BLaER1 (cell line): ENCODE results near the gene MYRFL.

Experiments
- H3K27ac ChIP-seq: shearing (Covaris generic); formaldehyde crosslinking; 2 replicates; pipeline ENCODE4 v1.8.1; 2022
- H3K27me3 ChIP-seq: shearing (Covaris generic); formaldehyde crosslinking; 2 replicates; pipeline ENCODE4 v1.8.1; 2022
- H3K36me3 ChIP-seq: shearing (Covaris generic); formaldehyde crosslinking; 2 replicates; pipeline ENCODE4 v1.8.1; 2022
- H3K4me1 ChIP-seq: shearing (Covaris generic); formaldehyde crosslinking; 2 replicates; pipeline ENCODE4 v1.8.1; 2022
- H3K4me2 ChIP-seq: shearing (Covaris generic); formaldehyde crosslinking; 2 replicates; pipeline ENCODE4 v1.8.1; 2022
- H3K4me3 ChIP-seq: shearing (Covaris generic); formaldehyde crosslinking; 2 replicates; pipeline ENCODE4 v1.8.1; 2022
- H3K9ac ChIP-seq: shearing (Covaris generic); formaldehyde crosslinking; 2 replicates; pipeline ENCODE4 v1.8.1; 2022
- H3K9me3 ChIP-seq: shearing (Covaris generic); formaldehyde crosslinking; 2 replicates; pipeline ENCODE4 v1.8.1; 2022
- H4K20me1 ChIP-seq: shearing (Covaris generic); formaldehyde crosslinking; 2 replicates; pipeline ENCODE4 v1.8.1; 2022
- Cebpa-rat ChIP-seq: shearing (Covaris generic); IDR thresholded peaks from 2 replicates; pipeline ENCODE4 v1.8.1; 2022

The MYRFL gene

GRCh38 chr12:69922999-69923398 is 98.0 kb downstream of the MYRFL start:
- peaks cover 33% of the 10 kb centered on the region for H3K4me1 ChIP-seq
- TF ChIP-seq Cebpa-rat, result no peak

DNA sequence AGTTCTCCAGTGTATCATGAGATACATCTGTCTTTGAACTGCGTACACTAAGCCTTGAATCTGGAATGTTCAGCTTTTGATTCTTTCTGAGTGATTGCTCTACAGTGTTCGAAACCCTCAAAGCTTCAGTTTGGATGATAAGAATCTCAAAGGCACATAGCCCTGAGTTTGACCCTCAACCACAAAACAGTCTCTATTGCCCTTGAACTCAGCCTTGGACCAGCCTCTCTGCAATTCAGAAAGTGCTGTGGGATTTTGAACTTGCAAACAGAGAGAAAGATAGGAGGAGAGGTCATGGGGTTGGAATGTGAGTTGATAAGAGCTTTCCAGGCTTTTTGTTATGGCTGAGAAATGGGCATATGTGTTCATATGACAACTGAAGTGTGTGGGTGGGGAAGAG is 100.3 kb downstream of the MYRFL start:
- no peak for TF ChIP-seq Cebpa-rat
- H4K20me1 ChIP-seq, result no peaks in the 10 kb centered on the region
- peak overlapping the region; percentile 64; the same call in 1 of the 2 replicates for H3K4me2 ChIP-seq

More at GRCh38 chr12:69922999-69923398, 98.0 kb downstream of the MYRFL start:
- Histone ChIP-seq H4K20me1 (no peaks in the 10 kb centered on the region), H3K4me2 (no peak overlapping the region), H3K36me3 (no peaks in the 10 kb centered on the region), H3K4me3 (no peak overlapping the region), H3K9me3 (no peaks in the 10 kb centered on the region), H3K27ac (no peak overlapping the region), H3K27me3 (no peaks in the 10 kb centered on the region), H3K9ac (no peak overlapping the region)

DNA sequence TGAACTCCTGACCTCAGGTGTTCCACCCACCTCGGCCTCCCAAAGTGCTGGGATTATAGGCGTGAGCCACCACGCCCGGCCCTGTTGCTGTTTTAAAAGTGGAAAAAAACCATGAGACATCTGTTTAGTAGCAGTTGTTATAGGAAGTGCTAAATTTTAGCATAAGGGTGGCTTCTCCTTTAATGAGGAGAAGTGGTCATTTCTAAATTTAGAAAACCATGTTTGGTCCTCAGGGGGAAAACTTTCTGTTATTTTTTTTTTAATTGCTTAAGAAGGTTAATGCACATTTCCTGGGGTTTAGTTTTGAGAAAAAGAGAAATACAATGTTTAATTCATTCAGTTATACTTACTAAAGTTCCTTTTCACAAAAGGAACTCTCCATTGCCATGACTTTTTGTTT is 102.1 kb downstream of the MYRFL start:
- Histone ChIP-seq H3K4me1 (peaks cover 59% of the 10 kb centered on the region), H3K27ac (peak overlapping the region; percentile 78), H3K9ac (peak overlapping the region; percentile 31; the same call in 1 of the 2 replicates), H3K4me2 (peak overlapping the region; percentile 64), H3K9me3 (no peaks in the 10 kb centered on the region), H3K36me3 (no peaks in the 10 kb centered on the region), H4K20me1 (no peaks in the 10 kb centered on the region), H3K4me3 (0 out of 2 replicates have a peak overlapping the region, but pooled peaks have one; percentile 12), H3K27me3 (no peaks in the 10 kb centered on the region)
- no peak for TF ChIP-seq Cebpa-rat

More for the DNA sequence above, 100.3 kb downstream of the MYRFL start:
- Histone ChIP-seq H3K4me1 (peaks cover 56% of the 10 kb centered on the region), H3K9me3 (no peaks in the 10 kb centered on the region), H3K36me3 (no peaks in the 10 kb centered on the region), H3K27me3 (no peaks in the 10 kb centered on the region), H3K9ac (no peak overlapping the region), H3K4me3 (no peak overlapping the region), H3K27ac (peak overlapping the region; percentile 40; the same call in 1 of the 2 replicates)

DNA sequence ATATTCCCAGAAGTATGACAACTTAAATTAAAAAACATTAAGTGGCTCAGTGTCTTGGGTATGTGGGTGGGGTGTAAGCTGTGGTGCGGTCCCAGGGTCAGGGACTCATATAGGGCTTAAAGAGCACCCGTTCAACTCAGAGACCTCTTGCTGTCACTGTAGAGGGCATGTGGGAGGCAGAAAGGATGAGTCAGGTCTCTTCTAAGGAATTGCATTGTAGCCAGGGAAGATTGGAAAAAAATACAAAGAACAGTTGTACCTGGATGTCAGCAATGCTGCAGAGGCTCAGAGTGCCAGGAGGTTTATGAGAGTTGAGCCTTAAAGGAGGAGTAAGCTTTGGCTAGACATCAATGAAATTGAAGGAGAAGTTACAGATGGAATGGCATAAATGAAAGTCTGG is 104.1 kb downstream of the MYRFL start:
- Histone ChIP-seq H3K4me1 (peaks cover 78% of the 10 kb centered on the region), H3K36me3 (no peaks in the 10 kb centered on the region), H3K27ac (peak overlapping the region; percentile 78), H3K4me2 (peak overlapping the region; percentile 64), H3K27me3 (no peaks in the 10 kb centered on the region), H3K9ac (no peak overlapping the region), H3K4me3 (no peak overlapping the region), H4K20me1 (no peaks in the 10 kb centered on the region), H3K9me3 (no peaks in the 10 kb centered on the region)
- TF ChIP-seq Cebpa-rat, result no peak

GRCh38 chr12:69929531-69929930 is 104.5 kb downstream of the MYRFL start:
- H3K9ac ChIP-seq, result no peak overlapping the region
- H3K4me3 ChIP-seq, result no peak overlapping the region
- H3K4me2 ChIP-seq, result peak overlapping the region; percentile 64
- no peak for TF ChIP-seq Cebpa-rat
- H3K27me3 ChIP-seq, result no peaks in the 10 kb centered on the region
- peak overlapping the region; percentile 78 for H3K27ac ChIP-seq
- H3K4me1 ChIP-seq, result peaks cover 82% of the 10 kb centered on the region
- no peaks in the 10 kb centered on the region for H4K20me1 ChIP-seq
- H3K36me3 ChIP-seq, result no peaks in the 10 kb centered on the region
- H3K9me3 ChIP-seq, result no peaks in the 10 kb centered on the region

DNA sequence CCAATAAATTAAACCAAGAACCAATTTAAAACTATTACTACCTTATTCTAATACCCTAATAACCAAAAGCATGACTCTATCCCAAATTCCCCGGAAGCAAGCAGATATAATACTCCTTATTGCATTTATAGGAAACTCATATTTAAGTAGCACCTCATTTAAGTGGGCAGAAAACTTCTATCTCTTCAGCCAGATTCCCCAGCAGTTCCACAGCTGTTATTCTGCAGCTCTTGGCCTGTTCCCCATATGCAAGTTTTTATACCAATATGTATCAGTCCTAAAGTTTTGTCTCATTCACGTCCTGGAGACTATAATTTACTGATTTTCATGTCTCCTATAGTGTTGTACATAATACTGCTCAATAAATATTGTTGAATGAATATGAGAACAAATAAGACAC is 106.5 kb downstream of the MYRFL start:
- no peak overlapping the region for H3K4me3 ChIP-seq
- H3K9me3 ChIP-seq, result no peaks in the 10 kb centered on the region
- H3K4me1 ChIP-seq, result peaks cover 84% of the 10 kb centered on the region
- H3K36me3 ChIP-seq, result no peaks in the 10 kb centered on the region
- H4K20me1 ChIP-seq, result no peaks in the 10 kb centered on the region
- no peaks in the 10 kb centered on the region for H3K27me3 ChIP-seq
- no peak overlapping the region for H3K27ac ChIP-seq
- no peak overlapping the region for H3K4me2 ChIP-seq
- no peak overlapping the region for H3K9ac ChIP-seq
- TF ChIP-seq Cebpa-rat, result no peak

- Histone ChIP-seq H3K4me1 (peaks cover 83% of the 10 kb centered on the region), H3K27ac (no peak overlapping the region), H3K4me3 (no peak overlapping the region), H3K4me2 (peak overlapping the region; percentile 54; the same call in 1 of the 2 replicates), H4K20me1 (no peaks in the 10 kb centered on the region), H3K36me3 (no peaks in the 10 kb centered on the region), H3K9me3 (no peaks in the 10 kb centered on the region), H3K9ac (no peak overlapping the region), H3K27me3 (no peaks in the 10 kb centered on the region)
- TF ChIP-seq Cebpa-rat, result no peak
Measured at GRCh38 chr12:69932154-69932553, 107.1 kb downstream of the MYRFL start.

- Histone ChIP-seq H3K27ac (peak overlapping the region; percentile 42), H3K4me1 (peaks cover 75% of the 10 kb centered on the region), H3K4me3 (no peak overlapping the region), H3K4me2 (peak overlapping the region; percentile 54), H4K20me1 (no peaks in the 10 kb centered on the region), H3K9ac (no peak overlapping the region), H3K36me3 (no peaks in the 10 kb centered on the region), H3K9me3 (no peaks in the 10 kb centered on the region), H3K27me3 (no peaks in the 10 kb centered on the region)
- TF ChIP-seq Cebpa-rat, result no peak
Measured at GRCh38 chr12:69932676-69933552, 107.9 kb downstream of the MYRFL start.

DNA sequence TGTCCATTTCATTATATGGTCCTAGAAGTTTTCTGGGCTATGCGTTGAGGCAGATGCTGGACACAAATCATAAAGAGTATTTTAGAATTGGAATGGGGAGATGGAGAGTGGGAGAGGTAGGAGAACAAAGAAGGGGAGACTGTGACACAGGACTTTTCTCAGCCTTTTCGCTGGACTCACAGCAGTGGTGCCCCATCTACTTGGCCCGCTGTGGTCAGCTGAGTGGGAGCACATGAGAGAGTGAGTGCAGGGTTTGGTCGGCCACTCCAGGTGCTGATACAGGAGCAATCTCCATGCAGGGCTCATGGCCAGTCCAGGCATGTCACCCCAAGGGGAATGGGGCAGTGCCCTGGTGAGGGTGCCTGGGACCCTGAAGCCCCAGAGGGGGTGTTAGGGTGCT is 109.0 kb downstream of the MYRFL start:
- Histone ChIP-seq H4K20me1 (no peaks in the 10 kb centered on the region), H3K27me3 (no peaks in the 10 kb centered on the region), H3K4me1 (peaks cover 64% of the 10 kb centered on the region), H3K9ac (no peak overlapping the region), H3K36me3 (no peaks in the 10 kb centered on the region), H3K4me3 (no peak overlapping the region), H3K9me3 (0 out of 2 replicates have a peak, but pooled peaks cover 7% of the 10 kb centered on the region), H3K4me2 (peak overlapping the region; percentile 94; the same call in 1 of the 2 replicates), H3K27ac (peak overlapping the region; percentile 62)
- no peak for TF ChIP-seq Cebpa-rat

GRCh38 chr12:69935651-69936100 is 110.6 kb downstream of the MYRFL start:
- Histone ChIP-seq H3K36me3 (no peaks in the 10 kb centered on the region), H4K20me1 (no peaks in the 10 kb centered on the region), H3K4me3 (peak overlapping the region; percentile 43), H3K9ac (peak overlapping the region; percentile 23; the same call in 1 of the 2 replicates), H3K27me3 (no peaks in the 10 kb centered on the region), H3K4me2 (peak overlapping the region; percentile 94), H3K9me3 (0 out of 2 replicates have a peak, but pooled peaks cover 7% of the 10 kb centered on the region), H3K27ac (peak overlapping the region; percentile 62), H3K4me1 (peaks cover 51% of the 10 kb centered on the region)
- TF ChIP-seq Cebpa-rat, result no peak
